ENCODE results near the gene PPL.
"Not testable (repeated sequence)": the region's sequence is repeated elsewhere in the genome, so short reads cannot be mapped to it uniquely, and the experiment has no call there.

The PPL gene, protein sequence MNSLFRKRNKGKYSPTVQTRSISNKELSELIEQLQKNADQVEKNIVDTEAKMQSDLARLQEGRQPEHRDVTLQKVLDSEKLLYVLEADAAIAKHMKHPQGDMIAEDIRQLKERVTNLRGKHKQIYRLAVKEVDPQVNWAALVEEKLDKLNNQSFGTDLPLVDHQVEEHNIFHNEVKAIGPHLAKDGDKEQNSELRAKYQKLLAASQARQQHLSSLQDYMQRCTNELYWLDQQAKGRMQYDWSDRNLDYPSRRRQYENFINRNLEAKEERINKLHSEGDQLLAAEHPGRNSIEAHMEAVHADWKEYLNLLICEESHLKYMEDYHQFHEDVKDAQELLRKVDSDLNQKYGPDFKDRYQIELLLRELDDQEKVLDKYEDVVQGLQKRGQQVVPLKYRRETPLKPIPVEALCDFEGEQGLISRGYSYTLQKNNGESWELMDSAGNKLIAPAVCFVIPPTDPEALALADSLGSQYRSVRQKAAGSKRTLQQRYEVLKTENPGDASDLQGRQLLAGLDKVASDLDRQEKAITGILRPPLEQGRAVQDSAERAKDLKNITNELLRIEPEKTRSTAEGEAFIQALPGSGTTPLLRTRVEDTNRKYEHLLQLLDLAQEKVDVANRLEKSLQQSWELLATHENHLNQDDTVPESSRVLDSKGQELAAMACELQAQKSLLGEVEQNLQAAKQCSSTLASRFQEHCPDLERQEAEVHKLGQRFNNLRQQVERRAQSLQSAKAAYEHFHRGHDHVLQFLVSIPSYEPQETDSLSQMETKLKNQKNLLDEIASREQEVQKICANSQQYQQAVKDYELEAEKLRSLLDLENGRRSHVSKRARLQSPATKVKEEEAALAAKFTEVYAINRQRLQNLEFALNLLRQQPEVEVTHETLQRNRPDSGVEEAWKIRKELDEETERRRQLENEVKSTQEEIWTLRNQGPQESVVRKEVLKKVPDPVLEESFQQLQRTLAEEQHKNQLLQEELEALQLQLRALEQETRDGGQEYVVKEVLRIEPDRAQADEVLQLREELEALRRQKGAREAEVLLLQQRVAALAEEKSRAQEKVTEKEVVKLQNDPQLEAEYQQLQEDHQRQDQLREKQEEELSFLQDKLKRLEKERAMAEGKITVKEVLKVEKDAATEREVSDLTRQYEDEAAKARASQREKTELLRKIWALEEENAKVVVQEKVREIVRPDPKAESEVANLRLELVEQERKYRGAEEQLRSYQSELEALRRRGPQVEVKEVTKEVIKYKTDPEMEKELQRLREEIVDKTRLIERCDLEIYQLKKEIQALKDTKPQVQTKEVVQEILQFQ (N-terminal part only)

GRCh38 chr16:4936991-4937781 is at the start of gene PPL:
PPL (minus strand) TSS chr16:4937148; CDS start chr16:4937045, 103 bp downstream.
- DNase-seq: peak; percentile 43

DNA sequence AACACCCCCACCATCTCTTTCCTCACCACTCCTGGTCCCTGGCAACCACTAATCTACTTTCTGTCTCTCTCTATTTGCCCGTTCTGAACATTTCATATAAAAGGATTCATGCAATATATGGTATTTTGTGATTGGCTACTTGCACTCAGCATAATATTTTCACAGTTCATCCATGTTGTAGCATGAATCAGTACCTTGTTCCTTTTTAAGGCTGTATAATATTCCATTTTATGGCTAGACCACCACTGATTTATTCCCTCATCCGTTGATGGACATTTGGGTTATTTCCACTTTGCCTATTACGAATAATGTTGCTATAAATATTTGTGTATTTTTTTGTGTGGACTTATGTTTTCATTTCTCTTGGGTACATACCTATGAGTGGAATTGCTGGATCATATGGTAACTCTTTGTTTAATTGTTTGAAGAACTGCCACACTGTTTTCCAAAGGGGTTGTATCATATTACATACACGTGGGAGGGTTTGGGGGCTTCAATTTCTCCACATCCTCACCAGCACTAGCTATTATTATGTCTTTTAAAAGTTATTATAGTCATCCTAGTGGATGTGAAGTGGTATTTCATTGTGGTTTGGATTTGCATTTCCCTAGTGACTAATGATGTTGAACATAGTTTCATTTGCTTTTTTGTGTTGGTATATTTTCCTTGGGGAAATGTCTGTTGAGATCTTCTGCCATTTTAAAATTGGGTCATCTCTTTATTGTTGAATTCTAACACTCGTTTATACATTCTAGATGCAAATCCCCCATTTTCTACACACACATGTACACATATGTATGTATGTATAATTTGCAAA is 47.4 kb upstream of the PPL start:
- no peak for DNase-seq

DNA sequence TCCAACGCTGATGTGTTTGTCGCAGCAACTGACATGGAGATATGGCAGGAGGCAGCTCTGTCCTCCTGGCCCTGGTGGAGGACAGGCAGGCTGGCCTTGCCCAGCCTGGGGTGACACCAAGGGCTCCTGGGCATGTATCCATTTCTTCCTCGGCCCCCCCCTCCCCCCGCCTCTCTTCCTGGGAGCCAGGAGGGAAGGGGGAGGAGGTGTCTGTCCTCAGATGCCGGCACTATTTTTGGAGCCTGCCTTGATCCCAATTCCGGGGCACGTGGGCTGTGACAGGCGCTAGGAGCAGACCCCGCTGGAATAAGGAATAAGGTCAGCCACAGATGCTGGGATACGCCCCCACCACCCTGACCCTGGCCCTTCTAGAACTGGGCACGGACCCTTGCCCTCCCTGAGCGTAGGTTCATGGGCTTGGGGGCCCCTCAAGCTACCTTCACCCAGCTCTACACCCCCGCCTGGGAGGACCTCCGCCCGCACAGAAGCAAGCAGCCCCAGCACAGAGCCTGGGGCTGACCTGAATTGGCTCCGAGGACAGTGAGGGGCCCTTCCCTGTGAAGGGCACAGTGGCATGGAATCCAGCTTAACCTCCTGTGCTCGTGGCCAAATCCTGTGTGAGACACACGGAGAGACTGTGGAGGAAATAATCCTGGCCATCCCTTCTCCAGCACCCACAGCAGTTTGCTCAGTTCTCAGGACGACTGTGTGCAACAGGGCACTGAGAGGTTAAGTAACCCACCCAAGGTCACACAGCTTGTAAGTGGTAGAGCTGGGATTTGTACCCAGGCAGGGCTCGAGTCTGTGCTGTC is 45.3 kb upstream of the PPL start:
- DNase-seq: no peak

GRCh38 chr16:4981473-4981872 is 44.5 kb upstream of the PPL start:
- DNase-seq: no peak

DNA sequence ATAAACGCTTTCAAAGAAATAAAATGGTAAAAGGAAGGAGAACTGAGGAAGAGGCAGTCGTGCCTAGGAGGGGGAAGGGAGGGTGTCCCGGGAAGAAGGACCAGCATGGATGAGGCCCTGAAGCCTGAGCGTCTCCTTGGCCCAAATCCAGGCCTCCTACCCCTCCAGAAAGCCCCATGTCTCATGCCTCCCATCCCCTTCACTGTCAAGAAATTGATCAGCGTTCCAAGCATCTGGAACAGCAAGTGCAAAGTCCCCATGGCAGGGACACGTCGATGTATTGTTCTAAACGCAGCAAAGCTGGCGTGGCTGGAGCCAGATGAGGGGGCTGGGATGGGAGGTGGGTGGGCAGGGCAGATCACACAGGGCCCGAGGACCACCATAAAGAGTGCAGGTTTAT is 43.7 kb upstream of the PPL start:
- DNase-seq: no peak

DNA sequence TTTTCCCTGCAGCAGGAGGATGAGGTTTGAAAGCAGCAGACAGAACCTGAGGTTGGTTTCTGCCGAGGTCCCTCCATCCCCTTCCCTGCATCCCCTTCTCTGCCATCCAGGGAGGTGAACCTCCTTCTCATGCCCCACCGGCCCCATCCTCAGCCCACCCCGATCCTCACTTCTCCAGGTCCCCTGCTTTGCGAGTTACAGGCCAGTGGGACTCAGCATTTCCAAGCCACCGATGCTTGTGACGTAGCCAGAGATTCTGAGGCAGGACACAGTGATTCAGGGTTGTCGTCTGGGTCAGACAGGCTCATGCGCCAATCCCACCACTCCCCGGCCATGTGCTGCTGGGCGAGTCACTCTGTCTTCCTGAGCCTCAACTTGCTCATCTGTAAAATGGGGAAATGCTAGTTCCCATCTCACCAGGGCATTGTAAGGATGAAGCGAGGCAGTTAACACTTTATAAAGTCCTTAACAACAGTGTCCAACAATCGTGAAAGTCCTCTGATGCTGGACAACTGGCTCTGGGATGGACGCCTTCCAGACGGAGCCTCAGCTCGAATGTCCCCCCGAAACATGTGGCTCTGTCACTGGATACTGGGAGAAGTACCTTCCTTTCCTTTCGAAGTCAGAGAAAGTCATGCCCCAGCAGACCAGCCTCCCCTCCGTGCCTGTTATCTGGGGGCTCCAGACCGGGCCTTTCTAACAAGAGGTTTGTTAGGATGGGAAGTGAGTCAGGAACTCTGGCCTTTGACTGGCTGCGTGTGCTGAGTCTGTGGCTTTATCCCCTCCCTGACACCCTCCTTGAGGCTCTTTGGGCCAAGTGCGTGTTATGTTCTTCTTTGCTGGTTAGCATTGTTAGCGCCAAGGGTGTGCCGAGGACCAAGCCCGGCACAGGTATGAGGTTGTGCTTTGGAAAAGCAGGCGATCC is 43.0 kb upstream of the PPL start:
- no peak for DNase-seq

GRCh38 chr16:4979164-4979563 is 42.2 kb upstream of the PPL start:
- no peak for DNase-seq

DNA sequence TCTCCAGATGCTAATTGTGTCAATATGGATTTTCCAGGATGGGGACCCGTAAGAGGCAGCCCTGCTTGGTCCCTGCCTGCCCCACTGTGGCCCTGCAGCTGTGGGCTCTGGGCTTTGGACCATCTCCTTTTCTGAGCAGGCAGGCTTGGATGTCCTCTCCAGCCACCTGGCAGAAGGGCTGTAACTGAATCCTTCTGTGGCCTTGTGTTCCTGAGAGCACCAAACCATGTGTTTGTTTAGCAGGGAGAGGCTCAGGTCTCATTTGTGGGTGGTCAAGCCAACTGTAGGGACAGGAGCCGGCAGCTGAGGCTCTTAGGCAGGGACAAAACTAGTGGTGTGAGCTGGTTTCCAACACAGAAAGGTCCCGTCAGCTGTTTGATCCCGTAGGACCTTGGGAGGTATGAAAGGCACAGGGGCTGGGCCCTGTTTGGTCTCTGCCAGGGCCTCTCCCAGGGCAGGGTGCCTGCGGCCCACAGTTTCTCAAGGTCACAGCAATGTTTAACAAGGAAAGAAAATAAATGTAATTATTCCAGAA is 39.7 kb upstream of the PPL start:
- no peak for DNase-seq

DNA sequence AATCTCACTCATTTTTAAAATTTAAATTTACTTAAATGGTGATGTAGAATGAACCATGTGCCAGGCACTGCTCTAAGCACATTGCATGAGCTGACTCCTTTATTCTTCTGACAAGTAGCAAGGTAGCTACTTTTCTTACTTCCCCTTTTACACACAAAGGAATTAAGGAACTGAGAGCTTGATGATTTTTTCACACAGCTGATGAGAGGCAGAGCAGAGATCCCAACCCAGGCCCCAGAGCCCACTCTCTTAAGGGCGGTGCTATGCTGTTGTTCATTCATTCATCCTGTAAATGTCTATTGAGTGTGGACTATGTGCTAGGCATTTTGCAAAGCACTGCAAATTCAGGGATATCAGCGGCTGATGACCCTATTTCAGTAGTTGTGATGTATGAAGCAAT is 39.1 kb upstream of the PPL start:
- no peak for DNase-seq

- DNase-seq: no peak
Observed at GRCh38 chr16:4972938-4973587, 36.1 kb upstream of the PPL start.

- no peak for DNase-seq
Observed at GRCh38 chr16:4970010-4970409, 33.1 kb upstream of the PPL start.

GRCh38 chr16:4968879-4969483 is 32.0 kb upstream of the PPL start:
- DNase-seq: no peak

GRCh38 chr16:4968278-4968677 is 31.3 kb upstream of the PPL start:
- DNase-seq: not testable (repeated sequence)

- no peak for DNase-seq
Observed at GRCh38 chr16:4966736-4967453, 29.9 kb upstream of the PPL start.

GRCh38 chr16:4963527-4963926 is 26.6 kb upstream of the PPL start:
- DNase-seq: not testable (repeated sequence)

DNA sequence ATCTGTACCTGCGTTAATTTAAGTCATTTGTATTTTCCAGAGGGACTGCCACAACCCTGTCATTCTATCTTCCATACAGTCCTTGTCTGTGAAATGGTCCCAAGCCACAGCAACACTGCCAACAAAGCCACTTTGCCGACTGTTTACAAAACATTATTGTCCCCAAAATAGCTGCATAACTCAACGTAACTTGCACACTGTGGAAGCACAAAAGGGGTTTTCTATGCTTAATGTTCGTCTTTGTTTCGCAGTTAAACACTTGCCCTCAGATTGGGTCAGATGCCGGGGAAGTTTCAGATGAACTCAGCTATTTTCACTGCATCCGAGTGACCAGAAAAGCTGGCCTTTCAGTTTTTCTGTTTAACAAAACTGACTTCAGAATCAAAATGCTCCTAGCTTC is 25.8 kb upstream of the PPL start:
- no peak for DNase-seq

GRCh38 chr16:4960579-4960978 is 23.6 kb upstream of the PPL start:
- DNase-seq: no peak

Data from NCI-H748 treated with DMSO at 0.1 percent for 48 hours (cell line).